Endothelial cell of umbilical vein (primary cell): ENCODE data around the gene GLRA1. TPM values are rescaled to one million over a fixed set of nuclear protein-coding genes. Genes with fewer than 3 reads are reported as not detected.

Experiments
- BruUV-seq: library from RNA; stranded (reverse); fragments of 400-500 nt; replicated peaks from 2 replicates; lab custom pipeline; 2021; lab: Mats Ljungman, UMichigan
- CTCF ChIA-PET: fragments of 300-600, 350-600 bp; sonication (Branson Sonifier 250); formaldehyde crosslinking; loops from one replicate; lab custom pipeline; 2021; ENCODE audit warnings: antibody characterized with exemption, inconsistent platforms; lab: Charles Lee
- POLR2A ChIA-PET: fragments of 300-600, 350-600 bp; sonication (Branson Sonifier 250); formaldehyde crosslinking; loops from one replicate; lab custom pipeline; 2021; ENCODE audit warnings: antibody characterized with exemption, inconsistent platforms; lab: Charles Lee
- DNase-seq: peaks from one replicate; pipeline ENCODE4 v3.0.0-alpha.2; 2011; ENCODE audit warnings: low read depth, low spot score
- FAIRE-seq: peaks from 2 replicates; lab custom pipeline; 2011; peaks lifted over from hg19 to GRCh38; lab: Jason Lieb, UNC
- H2AFZ ChIP-seq: 2 replicates; pipeline ENCODE4 v1.6.0; 2012; ENCODE audit warnings: low read depth, low read length, control low read depth, inconsistent platforms
- H3K27ac ChIP-seq: 2 replicates; pipeline ENCODE4 v1.5.1; 2011; ENCODE audit warnings: low read depth, mild to moderate bottlenecking, control low read depth, low read length, moderate library complexity; ENCODE audit not compliant: insufficient read depth
- H3K27me3 ChIP-seq, 2 experiments: 2 replicates each; pipeline versions ENCODE4 v1.6.0 to v1.6.1; 2011; ENCODE audit warnings: low read length in 2 of 2, mixed read lengths in 1 of 2; ENCODE audit not compliant: control insufficient read depth in 2 of 2, insufficient read depth in 2 of 2
- H3K36me3 ChIP-seq, 2 experiments: 2 replicates in 1 of 2; 3 replicates in 1 of 2; pipeline ENCODE4 v1.5.1; 2011; ENCODE audit warnings: low read length in 2 of 2, mild to moderate bottlenecking in 1 of 2, moderate library complexity in 1 of 2; ENCODE audit not compliant: control insufficient read depth in 2 of 2, insufficient read depth in 2 of 2; ENCODE audit errors: extremely low read depth in 1 of 2
- H3K4me1 ChIP-seq: 3 replicates; pipeline ENCODE4 v1.5.1; 2011; ENCODE audit warnings: mild to moderate bottlenecking, low read length; ENCODE audit not compliant: control insufficient read depth, insufficient read depth; ENCODE audit errors: extremely low read depth
- H3K4me2 ChIP-seq: 2 replicates; pipeline ENCODE4 v1.6.1; 2011; ENCODE audit warnings: low read length, control low read depth, mixed read lengths; ENCODE audit not compliant: insufficient read depth
- H3K4me3 ChIP-seq, 3 experiments: fragments of 200-600 bp in 1 of 3; sonication (generic), shearing (Covaris generic) in 1 of 3; replicated peaks in 1 of 3; 2 replicates each; pipeline ENCODE4 v1.5.1; 2011 to 2016; ENCODE audit warnings: control low read depth in 3 of 3, low read length in 3 of 3, mild to moderate bottlenecking in 2 of 3, inconsistent platforms in 1 of 3, low read depth in 1 of 3, moderate library complexity in 1 of 3; ENCODE audit not compliant: insufficient read depth in 1 of 3
- H3K79me2 ChIP-seq: 2 replicates; pipeline ENCODE4 v1.6.0; 2012; ENCODE audit warnings: low read length, inconsistent platforms; ENCODE audit not compliant: control insufficient read depth, insufficient read depth
- H3K9ac ChIP-seq: replicated peaks from 2 replicates; pipeline ENCODE3; 2011; ENCODE audit warnings: low read length, control low read depth; ENCODE audit not compliant: insufficient read depth; ENCODE audit errors: extremely low read depth
- H3K9me1 ChIP-seq: replicated peaks from 3 replicates; pipeline ENCODE4 v1.6.0; 2011; ENCODE audit warnings: mild to moderate bottlenecking, low read length; ENCODE audit not compliant: control insufficient read depth, insufficient read depth; ENCODE audit errors: extremely low read depth
- H3K9me3 ChIP-seq: replicated peaks from 2 replicates; pipeline ENCODE4 v1.5.1; 2012; ENCODE audit warnings: low read length, inconsistent platforms; ENCODE audit not compliant: control insufficient read depth, insufficient read depth
- H4K20me1 ChIP-seq: replicated peaks from 2 replicates; pipeline ENCODE3; 2011; ENCODE audit warnings: mild to moderate bottlenecking, low read length; ENCODE audit not compliant: control insufficient read depth, insufficient read depth; ENCODE audit errors: extremely low read depth
- EZH2 ChIP-seq: IDR thresholded peaks from 2 replicates; pipeline ENCODE4 v1.6.1; 2012; ENCODE audit warnings: borderline replicate concordance, low read depth, mild to moderate bottlenecking, moderate library complexity, low read length, inconsistent platforms; ENCODE audit not compliant: severe bottlenecking
- FOS ChIP-seq: IDR thresholded peaks from 2 replicates; pipeline ENCODE4 v1.6.1; 2011; ENCODE audit warnings: mild to moderate bottlenecking, low read length, moderate library complexity, borderline replicate concordance; ENCODE audit not compliant: insufficient read depth
- GATA2 ChIP-seq: IDR thresholded peaks from 2 replicates; pipeline ENCODE4 v1.7.0; 2011; ENCODE audit warnings: low read depth, mild to moderate bottlenecking, moderate library complexity, mixed read lengths, low read length; ENCODE audit not compliant: insufficient read length, insufficient read depth
- JUN ChIP-seq: IDR thresholded peaks from 2 replicates; pipeline ENCODE4 v1.6.1; 2011; ENCODE audit warnings: borderline replicate concordance, low read depth; ENCODE audit not compliant: insufficient read length, insufficient read depth
- MYC ChIP-seq: IDR thresholded peaks from one replicate; pipeline ENCODE4 v1.6.1; 2011; ENCODE audit warnings: mild to moderate bottlenecking, low read depth, low read length
- POLR2A ChIP-seq: IDR thresholded peaks from 2 replicates; pipeline ENCODE4 v1.6.1; 2012; ENCODE audit warnings: low read depth, mild to moderate bottlenecking, control low read depth, low read length
- POLR2AphosphoS5 ChIP-seq: IDR thresholded peaks from 2 replicates; pipeline ENCODE4 v1.6.1; 2012; ENCODE audit warnings: low read depth, mild to moderate bottlenecking, control low read depth, low read length, moderate library complexity; ENCODE audit not compliant: insufficient read depth
- dilution Hi-C: fragments of 300-500 bp; cut with MboI; formaldehyde crosslinking; loops from one replicate; pipeline ENCODE4 v1.15.0; 2019; ENCODE audit warnings: low sequenced_read_pairs; ENCODE audit not compliant: extremely low pct_ligation_motif_present
- intact Hi-C: fragments of 100-400 bp; cut with micrococcal nuclease; formaldehyde crosslinking; loops from one replicate; pipeline ENCODE4 v1.10.0; 2022
- polyA plus RNA-seq, 4 experiments: library from polyadenylated mRNA; depleted of rRNA in 3 of 4; stranded (reverse) in 3 of 4; unstranded in 1 of 4; fragments of >200 nt; gene quantifications; 2 replicates each; pipeline versions ENCODE4 v1.2.1 to v1.2.3, GENCODE V29; 2011 to 2012; ENCODE audit warnings: missing spikeins in 1 of 4
- total RNA-seq: library from RNA; stranded (reverse); gene quantifications from 2 replicates; pipeline ENCODE4 v1.2.3, GENCODE V29; 2021
- TF ChIP-seq, protein P1 (sequence below): IDR thresholded peaks from 2 replicates; pipeline ENCODE4 v1.6.1; 2011; ENCODE audit not compliant: insufficient read depth, insufficient read length
- TF ChIP-seq, protein P2 (sequence below), 2 donors: IDR thresholded peaks; 1 replicate in 1 of 2; 2 replicates in 1 of 2; pipeline ENCODE4 v1.5.1; 2011; ENCODE audit warnings: low read length in 2 of 2, mild to moderate bottlenecking in 2 of 2, moderate library complexity in 2 of 2, control low read depth in 1 of 2, inconsistent platforms in 1 of 2, low read depth in 1 of 2; ENCODE audit not compliant: insufficient read depth in 1 of 2; ENCODE audit errors: extremely low read depth in 1 of 2

The GLRA1 gene
- total and polyA plus RNA-seq, 2 donors (not counting 3 experiments of a cell fraction or from before 2014, with no cell fraction given) = not detected

DNA sequence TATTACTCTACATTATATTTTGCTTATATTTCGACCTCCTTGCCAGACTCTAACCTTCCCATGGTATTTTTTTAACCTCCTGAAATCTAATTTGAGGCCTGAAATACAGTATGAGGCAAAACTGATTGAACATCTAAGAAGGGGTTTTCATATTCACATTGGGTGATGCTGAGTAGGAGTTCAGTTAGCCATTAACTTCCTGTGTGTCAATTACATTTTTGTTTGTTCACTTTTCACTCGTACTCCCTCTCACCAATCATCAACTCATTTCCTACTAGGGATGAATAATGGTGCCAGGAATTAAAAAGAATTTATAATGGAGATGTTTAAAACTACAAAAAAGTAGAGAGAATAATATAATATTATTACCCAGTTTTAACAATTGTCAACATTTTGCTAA is 27.6 kb upstream of the GLRA1 start:
- intact Hi-C loops (no loop called here), dilution Hi-C loops (no loop called here)
- ChIA-PET POLR2A (no interaction called here), CTCF (no interaction called here)
- Histone ChIP-seq H3K9ac (no peak overlapping the region), H3K9me3 (no peaks in the 10 kb centered on the region), H3K27ac (no peak overlapping the region), H3K9me1 (no peaks in the 10 kb centered on the region), H3K4me2 (no peak overlapping the region), H3K79me2 (no peaks in the 10 kb centered on the region), H3K4me3 (no peak overlapping the region), H3K4me1 (no peaks in the 10 kb centered on the region), H3K36me3 (no peaks in the 10 kb centered on the region), H2AFZ (no peak overlapping the region), H3K27me3 (no peaks in the 10 kb centered on the region), H4K20me1 (no peaks in the 10 kb centered on the region)
- no peak for FAIRE-seq
- no peak for DNase-seq
- TF ChIP-seq POLR2AphosphoS5 (no peak), FOS (no peak), MYC (no peak), GATA2 (no peak), POLR2A (no peak), EZH2 (no peak), JUN (no peak)
- TF ChIP-seq, protein P1, sequence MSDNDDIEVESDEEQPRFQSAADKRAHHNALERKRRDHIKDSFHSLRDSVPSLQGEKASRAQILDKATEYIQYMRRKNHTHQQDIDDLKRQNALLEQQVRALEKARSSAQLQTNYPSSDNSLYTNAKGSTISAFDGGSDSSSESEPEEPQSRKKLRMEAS = no peak
- TF ChIP-seq, protein P2, sequence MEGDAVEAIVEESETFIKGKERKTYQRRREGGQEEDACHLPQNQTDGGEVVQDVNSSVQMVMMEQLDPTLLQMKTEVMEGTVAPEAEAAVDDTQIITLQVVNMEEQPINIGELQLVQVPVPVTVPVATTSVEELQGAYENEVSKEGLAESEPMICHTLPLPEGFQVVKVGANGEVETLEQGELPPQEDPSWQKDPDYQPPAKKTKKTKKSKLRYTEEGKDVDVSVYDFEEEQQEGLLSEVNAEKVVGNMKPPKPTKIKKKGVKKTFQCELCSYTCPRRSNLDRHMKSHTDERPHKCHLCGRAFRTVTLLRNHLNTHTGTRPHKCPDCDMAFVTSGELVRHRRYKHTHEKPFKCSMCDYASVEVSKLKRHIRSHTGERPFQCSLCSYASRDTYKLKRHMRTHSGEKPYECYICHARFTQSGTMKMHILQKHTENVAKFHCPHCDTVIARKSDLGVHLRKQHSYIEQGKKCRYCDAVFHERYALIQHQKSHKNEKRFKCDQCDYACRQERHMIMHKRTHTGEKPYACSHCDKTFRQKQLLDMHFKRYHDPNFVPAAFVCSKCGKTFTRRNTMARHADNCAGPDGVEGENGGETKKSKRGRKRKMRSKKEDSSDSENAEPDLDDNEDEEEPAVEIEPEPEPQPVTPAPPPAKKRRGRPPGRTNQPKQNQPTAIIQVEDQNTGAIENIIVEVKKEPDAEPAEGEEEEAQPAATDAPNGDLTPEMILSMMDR (IDR thresholded peaks at IDR 0.05; ENCODE audit: extremely low read depth in 1 of 2, insufficient read depth in 1 of 2, low read depth in 1 of 2, low read length in 2 of 2) = no peak
- no TSS peak for BruUV-seq
